Measurements from ENCODE around the gene STXBP5. TPM values are rescaled to one million over a fixed set of nuclear protein-coding genes. Genes with fewer than 3 reads are reported as not detected.

The STXBP5 gene
- total RNA-seq, 4 donors from 2014 or later: 20.8 to 34.4 (median 23.1) TPM

DNA sequence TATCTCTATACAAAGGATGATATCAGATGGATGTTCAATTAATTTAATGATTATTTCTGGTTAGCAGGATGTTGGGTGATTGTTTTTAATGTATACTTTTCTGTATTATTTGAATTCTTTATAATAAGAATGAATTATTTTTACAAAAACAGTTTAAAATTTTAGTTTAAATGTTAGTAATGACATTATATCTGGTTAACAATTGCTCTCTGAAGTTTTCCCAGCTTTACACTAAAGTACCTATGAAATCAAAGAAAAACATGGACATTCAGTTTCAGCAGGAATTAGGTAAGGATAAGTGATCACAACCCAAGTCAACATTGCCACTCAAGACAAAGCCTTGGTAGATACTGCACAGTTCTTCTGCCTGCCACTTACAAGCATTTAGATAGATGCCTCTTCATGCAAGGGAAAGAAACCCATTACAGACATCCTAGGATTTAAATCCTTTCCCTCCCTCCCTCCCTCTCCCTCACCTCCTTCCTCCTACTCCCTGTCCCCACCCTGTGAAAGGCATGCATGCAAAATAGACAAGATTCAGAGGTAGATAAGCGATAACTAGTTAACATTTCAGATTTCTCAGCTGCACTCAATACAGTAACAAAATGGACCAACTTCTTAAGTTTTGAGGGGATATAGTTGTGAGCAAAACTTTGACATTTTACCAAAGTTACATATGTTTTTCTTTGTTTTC, 143.8 kb downstream of the STXBP5 start:
- no peaks in the 10 kb centered on the region for H3K9me3 ChIP-seq
- whole genome bisulfite sequencing, 2 donors (ENCODE audit: low coverage in 1 of 2): 100% methylated on average over 1 of the region's 1 CpG

GRCh38 chr6:147361311-147361981, 157.2 kb downstream of the STXBP5 start:
- Histone ChIP-seq H3K36me3 (peaks cover 0 to 68% of the 10 kb centered on the region in 2 donors), H3K27me3 (no peaks in the 10 kb centered on the region), H3K4me3 (no peak overlapping the region), H3K9me3 (no peaks in the 10 kb centered on the region), H3K27ac (no peak overlapping the region), H3K4me1 (no peaks in the 10 kb centered on the region)
- WGBS, 2 donors (ENCODE audit: low coverage in 1 of 2): 77 to 92% methylated on average over 5 of the region's 5 CpGs
- ATAC-seq: no peak
- TF ChIP-seq CTCF (IDR thresholded peaks at IDR 0.05) (no peak), POLR2AphosphoS5 (IDR thresholded peaks at IDR 0.05) (no peak), POLR2A (IDR thresholded peaks at IDR 0.05) (no peak), EP300 (IDR thresholded peaks at IDR 0.05) (no peak)

More for the DNA sequence above, 143.8 kb downstream of the STXBP5 start:
- Histone ChIP-seq H3K27ac (no peak overlapping the region), H3K27me3 (no peaks in the 10 kb centered on the region), H3K4me3 (no peak overlapping the region), H3K36me3 (peaks cover 0 to 15% of the 10 kb centered on the region in 2 donors), H3K4me1 (no peaks in the 10 kb centered on the region)
- ATAC-seq: no peak
- TF ChIP-seq POLR2AphosphoS5 (IDR thresholded peaks at IDR 0.05) (no peak), CTCF (IDR thresholded peaks at IDR 0.05) (no peak), EP300 (IDR thresholded peaks at IDR 0.05) (no peak), POLR2A (IDR thresholded peaks at IDR 0.05) (no peak)

DNA sequence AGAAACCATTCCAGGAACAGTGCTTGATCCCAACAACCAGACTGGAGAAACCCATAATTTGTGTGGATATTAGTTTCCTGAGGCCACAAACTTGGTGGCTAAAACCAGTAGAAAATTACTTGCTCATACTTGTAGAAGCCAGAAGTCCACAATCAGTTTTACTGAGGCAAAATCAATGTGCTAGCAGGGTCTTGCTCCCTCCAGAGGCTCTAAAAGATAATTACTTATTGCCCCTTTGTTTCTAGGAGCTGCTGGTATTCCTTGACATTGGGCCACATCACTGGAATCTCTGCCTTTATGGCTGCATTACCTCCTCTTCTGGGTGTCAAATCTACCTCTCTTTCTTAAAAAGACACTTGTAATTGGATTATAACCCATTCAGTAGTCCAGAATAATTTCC, 162.1 kb downstream of the STXBP5 start:
- TF ChIP-seq EP300 (IDR thresholded peaks at IDR 0.05) (no peak), POLR2AphosphoS5 (IDR thresholded peaks at IDR 0.05) (no peak), POLR2A (IDR thresholded peaks at IDR 0.05) (no peak), CTCF (IDR thresholded peaks at IDR 0.05) (no peak)
- Histone ChIP-seq H3K27me3 (no peaks in the 10 kb centered on the region), H3K4me3 (no peak overlapping the region), H3K27ac (no peak overlapping the region), H3K36me3 (peaks cover 0 to 50% of the 10 kb centered on the region in 2 donors), H3K9me3 (no peaks in the 10 kb centered on the region), H3K4me1 (no peaks in the 10 kb centered on the region)
- ATAC-seq: no peak

GRCh38 chr6:147371325-147371724, 167.1 kb downstream of the STXBP5 start:
- no peak for ATAC-seq
- H3K27ac ChIP-seq: no peak overlapping the region
- peaks cover 0 to 10% of the 10 kb centered on the region in 2 donors for H3K36me3 ChIP-seq
- no peaks in the 10 kb centered on the region for H3K9me3 ChIP-seq
- no peak for TF ChIP-seq CTCF (IDR thresholded peaks at IDR 0.05)
- no peak for TF ChIP-seq EP300 (IDR thresholded peaks at IDR 0.05)
- no peak for TF ChIP-seq POLR2A (IDR thresholded peaks at IDR 0.05)
- TF ChIP-seq POLR2AphosphoS5 (IDR thresholded peaks at IDR 0.05): no peak
- H3K27me3 ChIP-seq: no peaks in the 10 kb centered on the region
- H3K4me3 ChIP-seq: no peak overlapping the region
- no peaks in the 10 kb centered on the region for H3K4me1 ChIP-seq

DNA sequence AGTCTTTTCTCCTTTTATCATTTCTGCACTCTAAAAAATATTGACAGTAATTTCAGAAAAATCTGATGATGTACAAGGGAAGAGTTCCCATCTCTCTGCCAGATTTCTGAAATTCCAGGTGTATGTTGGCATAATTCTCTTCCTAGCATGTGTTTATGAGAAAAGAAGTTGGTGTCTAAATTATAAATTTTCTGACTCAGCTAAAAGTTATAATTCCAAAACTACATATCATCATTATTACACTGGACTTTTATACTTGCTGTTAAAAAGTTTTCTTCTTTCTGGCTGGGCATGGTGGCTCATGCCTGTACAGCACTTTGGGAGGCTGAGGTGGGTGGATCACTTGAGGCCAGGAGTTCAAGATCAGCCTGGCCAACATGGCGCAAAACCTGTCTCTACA, 168.6 kb downstream of the STXBP5 start:
- Histone ChIP-seq H3K9me3 (no peaks in the 10 kb centered on the region), H3K36me3 (peaks cover 0 to 15% of the 10 kb centered on the region in 2 donors), H3K4me1 (no peaks in the 10 kb centered on the region), H3K4me3 (no peak overlapping the region), H3K27ac (no peak overlapping the region), H3K27me3 (no peaks in the 10 kb centered on the region)
- no peak for TF ChIP-seq POLR2A (IDR thresholded peaks at IDR 0.05)
- no peak for TF ChIP-seq POLR2AphosphoS5 (IDR thresholded peaks at IDR 0.05)
- TF ChIP-seq CTCF (IDR thresholded peaks at IDR 0.05): no peak
- TF ChIP-seq EP300 (IDR thresholded peaks at IDR 0.05): no peak
- no peak for ATAC-seq
- WGBS, 2 donors (ENCODE audit: low coverage in 1 of 2): 100% methylated on average over 1 of the region's 1 CpG; no CpG with 5 or more reads in 1 of the 2 donors
